ENCODE data around the gene RHOF. TPM values are rescaled to one million over a fixed set of nuclear protein-coding genes. Genes with fewer than 3 reads are reported as not detected.
A peak's percentile ranks its signal among the peaks of the same experiment; 100 is the strongest.
"Not testable (repeated sequence)": the region's sequence is repeated elsewhere in the genome, so short reads cannot be mapped to it uniquely, and the experiment has no call there.

The RHOF gene
- total RNA-seq, 2 donors from 2014 or later, result 103 to 123 TPM

GRCh38 chr12:121751749-121752351, 41.6 kb downstream of the RHOF start:
- H3K4me3 Mint-ChIP-seq, result no peak overlapping the region
- H3K4me1 Mint-ChIP-seq, result peaks cover 4% of the 10 kb centered on the region
- no peak overlapping the region for H3K27ac Mint-ChIP-seq
- H3K9me3 Mint-ChIP-seq, result no peaks in the 10 kb centered on the region
- peaks cover 18% of the 10 kb centered on the region for H3K36me3 Mint-ChIP-seq (ENCODE audit: low read depth)
- no peak for ATAC-seq (replicated peaks)
- no peaks in the 10 kb centered on the region for H3K27me3 Mint-ChIP-seq

GRCh38 chr12:121751034-121751433, 42.5 kb downstream of the RHOF start:
- no peak for ATAC-seq (replicated peaks)
- Mint-ChIP-seq H3K4me3 (no peak overlapping the region), H3K9me3 (no peaks in the 10 kb centered on the region), H3K27me3 (no peaks in the 10 kb centered on the region), H3K36me3 (ENCODE audit: low read depth) (peaks cover 18% of the 10 kb centered on the region), H3K27ac (no peak overlapping the region), H3K4me1 (no peaks in the 10 kb centered on the region)

GRCh38 chr12:121750507-121750955, 43.0 kb downstream of the RHOF start:
- H3K27ac Mint-ChIP-seq, result peak overlapping the region; percentile 59
- H3K36me3 Mint-ChIP-seq (ENCODE audit: low read depth), result peaks cover 18% of the 10 kb centered on the region
- H3K4me1 Mint-ChIP-seq, result no peaks in the 10 kb centered on the region
- no peaks in the 10 kb centered on the region for H3K27me3 Mint-ChIP-seq
- H3K9me3 Mint-ChIP-seq, result no peaks in the 10 kb centered on the region
- ATAC-seq (replicated peaks), result no peak
- no peak overlapping the region for H3K4me3 Mint-ChIP-seq

GRCh38 chr12:121749267-121749666, 44.2 kb downstream of the RHOF start:
- no peak overlapping the region for H3K4me3 Mint-ChIP-seq
- peaks cover 18% of the 10 kb centered on the region for H3K36me3 Mint-ChIP-seq (ENCODE audit: low read depth)
- no peaks in the 10 kb centered on the region for H3K9me3 Mint-ChIP-seq
- no peaks in the 10 kb centered on the region for H3K27me3 Mint-ChIP-seq
- no peak for ATAC-seq (replicated peaks)
- H3K27ac Mint-ChIP-seq, result peak overlapping the region; percentile 41
- H3K4me1 Mint-ChIP-seq, result no peaks in the 10 kb centered on the region

GRCh38 chr12:121748571-121749265, 44.8 kb downstream of the RHOF start:
- H3K4me3 Mint-ChIP-seq, result no peak overlapping the region
- H3K4me1 Mint-ChIP-seq, result no peaks in the 10 kb centered on the region
- peak; percentile 63 for ATAC-seq (replicated peaks)
- peak overlapping the region; percentile 41 for H3K27ac Mint-ChIP-seq
- H3K27me3 Mint-ChIP-seq, result no peaks in the 10 kb centered on the region
- H3K9me3 Mint-ChIP-seq, result no peaks in the 10 kb centered on the region
- peaks cover 18% of the 10 kb centered on the region for H3K36me3 Mint-ChIP-seq (ENCODE audit: low read depth)

- H3K9me3 Mint-ChIP-seq, result no peaks in the 10 kb centered on the region
- no peak for ATAC-seq (replicated peaks)
- H3K4me3 Mint-ChIP-seq, result no peak overlapping the region
- H3K27ac Mint-ChIP-seq, result no peak overlapping the region
- H3K27me3 Mint-ChIP-seq, result no peaks in the 10 kb centered on the region
- no peaks in the 10 kb centered on the region for H3K4me1 Mint-ChIP-seq
- H3K36me3 Mint-ChIP-seq (ENCODE audit: low read depth), result peaks cover 18% of the 10 kb centered on the region
These were observed 45.3 kb downstream of the RHOF start for GRCh38 chr12:121748218-121748570.

GRCh38 chr12:121745545-121745944, 47.9 kb downstream of the RHOF start:
- H3K36me3 Mint-ChIP-seq (ENCODE audit: low read depth), result peaks cover 12% of the 10 kb centered on the region
- not testable (repeated sequence) for H3K27me3 Mint-ChIP-seq; H3K9me3 Mint-ChIP-seq; H3K27ac Mint-ChIP-seq; H3K4me3 Mint-ChIP-seq; ATAC-seq (replicated peaks); H3K4me1 Mint-ChIP-seq

GRCh38 chr12:121741743-121742142, 51.7 kb downstream of the RHOF start:
- Mint-ChIP-seq H3K27ac (no peak overlapping the region), H3K4me1 (no peaks in the 10 kb centered on the region), H3K36me3 (ENCODE audit: low read depth) (no peaks in the 10 kb centered on the region), H3K27me3 (no peaks in the 10 kb centered on the region), H3K4me3 (no peak overlapping the region), H3K9me3 (no peaks in the 10 kb centered on the region)
- ATAC-seq (replicated peaks), result no peak

- Mint-ChIP-seq H3K27me3 (no peaks in the 10 kb centered on the region), H3K9me3 (no peaks in the 10 kb centered on the region), H3K36me3 (ENCODE audit: low read depth) (no peaks in the 10 kb centered on the region), H3K27ac (no peak overlapping the region), H3K4me1 (no peaks in the 10 kb centered on the region), H3K4me3 (no peak overlapping the region)
- no peak for ATAC-seq (replicated peaks)
These were observed 52.6 kb downstream of the RHOF start for GRCh38 chr12:121740847-121741246.

GRCh38 chr12:121738340-121738858, 55.1 kb downstream of the RHOF start:
- no peaks in the 10 kb centered on the region for H3K36me3 Mint-ChIP-seq (ENCODE audit: low read depth)
- ATAC-seq (replicated peaks), result no peak
- H3K4me1 Mint-ChIP-seq, result no peaks in the 10 kb centered on the region
- no peaks in the 10 kb centered on the region for H3K9me3 Mint-ChIP-seq
- no peaks in the 10 kb centered on the region for H3K27me3 Mint-ChIP-seq
- H3K4me3 Mint-ChIP-seq, result no peak overlapping the region
- H3K27ac Mint-ChIP-seq, result no peak overlapping the region

- H3K9me3 Mint-ChIP-seq, result no peaks in the 10 kb centered on the region
- no peaks in the 10 kb centered on the region for H3K4me1 Mint-ChIP-seq
- no peaks in the 10 kb centered on the region for H3K27me3 Mint-ChIP-seq
- no peaks in the 10 kb centered on the region for H3K36me3 Mint-ChIP-seq (ENCODE audit: low read depth)
- H3K4me3 Mint-ChIP-seq, result no peak overlapping the region
- H3K27ac Mint-ChIP-seq, result no peak overlapping the region
- no peak for ATAC-seq (replicated peaks)
These were observed 59.6 kb downstream of the RHOF start for GRCh38 chr12:121733849-121734248.

- Mint-ChIP-seq H3K36me3 (ENCODE audit: low read depth) (no peaks in the 10 kb centered on the region), H3K4me1 (no peaks in the 10 kb centered on the region), H3K9me3 (no peaks in the 10 kb centered on the region), H3K4me3 (no peak overlapping the region), H3K27me3 (no peaks in the 10 kb centered on the region), H3K27ac (no peak overlapping the region)
- ATAC-seq (replicated peaks), result no peak
These were observed 62.0 kb downstream of the RHOF start for GRCh38 chr12:121731473-121731872.

- H3K27me3 Mint-ChIP-seq, result no peaks in the 10 kb centered on the region
- H3K36me3 Mint-ChIP-seq (ENCODE audit: low read depth), result peaks cover 14% of the 10 kb centered on the region
- no peaks in the 10 kb centered on the region for H3K9me3 Mint-ChIP-seq
- H3K4me3 Mint-ChIP-seq, result no peak overlapping the region
- H3K4me1 Mint-ChIP-seq, result no peaks in the 10 kb centered on the region
- no peak for ATAC-seq (replicated peaks)
- no peak overlapping the region for H3K27ac Mint-ChIP-seq
These were observed 64.5 kb downstream of the RHOF start for GRCh38 chr12:121729021-121729420.
